GM19438 (cell line): ENCODE results near the gene BABAM2.

Experiments
- ATAC-seq: cut with Tn5 transposase; IDR thresholded peaks from one replicate; pipeline ENCODE4 v1.9.1; 2021; ENCODE audit warnings: low read depth; ENCODE audit not compliant: unreplicated experiment

Gene BABAM2

DNA sequence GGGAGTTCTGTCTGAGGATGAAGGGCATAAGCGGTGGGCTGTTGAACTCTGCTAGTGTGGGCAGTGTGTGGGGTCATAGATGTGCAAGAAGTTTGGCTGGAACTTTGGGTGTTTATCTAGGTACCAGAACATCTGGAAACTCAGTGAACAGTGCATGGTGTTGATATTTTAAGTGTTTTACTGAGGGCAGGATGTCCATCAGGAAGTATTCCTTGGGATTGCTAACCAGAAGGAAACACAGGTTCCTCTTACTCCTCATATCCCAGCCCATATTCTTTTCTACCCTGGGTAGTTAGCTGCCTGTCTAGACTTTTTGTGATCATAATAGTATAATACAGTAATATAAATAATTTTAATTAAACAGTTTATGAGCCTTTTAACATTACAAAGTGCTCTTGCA is 15.5 kb downstream of the BABAM2 start:
- no peak for ATAC-seq

DNA sequence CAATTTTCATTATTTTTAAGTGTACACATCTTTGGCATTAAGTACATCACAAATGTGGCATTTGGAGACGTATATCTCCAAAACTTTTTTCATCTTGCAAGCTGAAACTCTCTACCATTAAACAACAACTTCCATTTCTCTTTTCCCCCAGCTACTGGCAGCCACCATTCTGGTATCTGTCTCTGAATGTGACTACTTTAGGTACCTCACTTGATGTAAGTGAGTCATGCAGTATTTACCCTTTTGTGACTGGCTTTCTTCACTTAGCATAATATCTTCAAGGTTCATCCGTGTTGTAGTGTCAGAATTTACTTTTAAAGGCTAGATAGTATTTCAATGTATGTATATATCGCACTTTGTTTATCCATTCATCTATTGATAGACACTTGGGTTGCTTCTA is 17.0 kb downstream of the BABAM2 start:
- ATAC-seq = no peak

DNA sequence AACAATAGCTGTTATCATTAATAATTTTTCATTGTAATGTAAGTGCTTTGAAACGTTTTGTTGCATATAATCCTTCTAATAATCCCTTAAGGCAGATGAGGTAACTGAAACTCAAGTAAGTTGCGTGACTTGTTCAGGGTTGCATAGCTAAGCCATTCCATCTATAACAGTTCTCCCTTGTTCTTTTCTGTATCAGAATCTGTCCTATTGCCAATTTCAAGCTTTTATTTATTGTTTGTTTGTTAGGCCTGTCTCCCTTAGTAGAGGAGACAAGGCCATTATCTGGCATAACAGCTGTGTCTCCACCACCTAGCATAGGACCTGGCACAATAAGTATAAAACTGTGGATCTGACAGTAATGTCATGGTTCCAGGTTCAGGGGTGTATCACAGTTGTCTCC is 19.4 kb downstream of the BABAM2 start:
- ATAC-seq = no peak

DNA sequence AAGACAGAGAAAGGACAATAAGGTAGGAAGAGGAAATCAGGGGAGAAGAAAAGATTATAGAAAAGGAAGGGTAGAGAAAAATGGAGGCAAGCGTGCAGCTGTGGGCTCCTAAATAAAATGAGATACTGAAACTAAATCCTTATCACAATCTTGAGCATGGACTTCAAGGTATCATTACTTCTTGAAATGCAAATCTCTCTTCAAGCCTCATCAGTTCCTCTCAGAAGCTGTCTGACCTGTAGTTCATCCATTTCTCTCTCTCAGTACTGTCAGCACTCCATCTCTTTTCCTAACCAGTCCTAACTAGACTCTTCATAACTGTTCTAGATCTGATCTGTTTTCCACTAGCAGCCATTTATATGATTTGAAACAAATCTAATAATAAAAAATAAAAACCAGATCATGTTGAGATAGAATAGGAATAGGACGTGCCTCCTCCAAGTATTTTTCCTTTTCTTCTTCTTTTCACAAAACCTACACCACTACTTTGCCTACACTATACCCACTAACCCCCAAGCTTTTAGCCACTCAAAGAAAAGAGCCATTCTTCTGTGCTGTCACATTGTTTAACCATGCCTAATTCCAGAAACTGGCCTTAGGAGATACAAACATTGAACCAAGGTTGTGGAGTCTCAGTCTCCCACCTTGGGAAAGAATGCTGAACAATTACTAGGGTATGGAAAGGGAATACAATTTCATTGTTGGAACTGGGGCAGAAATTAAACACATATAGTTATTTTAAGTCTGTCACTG is 21.1 kb downstream of the BABAM2 start:
- ATAC-seq = no peak

DNA sequence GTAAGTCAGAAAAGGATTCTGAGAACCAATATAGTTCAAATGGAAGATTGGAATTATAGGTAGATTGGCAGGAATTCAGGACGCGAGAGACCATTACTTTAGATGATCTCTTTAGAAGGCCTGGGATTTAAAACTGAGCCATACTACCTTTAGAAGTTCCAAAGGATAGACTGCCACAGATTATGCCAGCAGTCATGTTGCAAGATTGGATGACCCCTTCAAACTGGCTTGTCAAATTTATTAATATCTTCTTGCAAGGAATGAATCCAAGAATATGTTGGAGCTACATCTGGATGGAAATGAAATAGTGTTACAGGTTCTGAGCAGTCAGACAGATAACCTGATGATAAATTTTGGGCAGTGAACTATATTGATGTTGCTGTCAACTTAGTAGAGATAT is 22.0 kb downstream of the BABAM2 start:
- no peak for ATAC-seq

DNA sequence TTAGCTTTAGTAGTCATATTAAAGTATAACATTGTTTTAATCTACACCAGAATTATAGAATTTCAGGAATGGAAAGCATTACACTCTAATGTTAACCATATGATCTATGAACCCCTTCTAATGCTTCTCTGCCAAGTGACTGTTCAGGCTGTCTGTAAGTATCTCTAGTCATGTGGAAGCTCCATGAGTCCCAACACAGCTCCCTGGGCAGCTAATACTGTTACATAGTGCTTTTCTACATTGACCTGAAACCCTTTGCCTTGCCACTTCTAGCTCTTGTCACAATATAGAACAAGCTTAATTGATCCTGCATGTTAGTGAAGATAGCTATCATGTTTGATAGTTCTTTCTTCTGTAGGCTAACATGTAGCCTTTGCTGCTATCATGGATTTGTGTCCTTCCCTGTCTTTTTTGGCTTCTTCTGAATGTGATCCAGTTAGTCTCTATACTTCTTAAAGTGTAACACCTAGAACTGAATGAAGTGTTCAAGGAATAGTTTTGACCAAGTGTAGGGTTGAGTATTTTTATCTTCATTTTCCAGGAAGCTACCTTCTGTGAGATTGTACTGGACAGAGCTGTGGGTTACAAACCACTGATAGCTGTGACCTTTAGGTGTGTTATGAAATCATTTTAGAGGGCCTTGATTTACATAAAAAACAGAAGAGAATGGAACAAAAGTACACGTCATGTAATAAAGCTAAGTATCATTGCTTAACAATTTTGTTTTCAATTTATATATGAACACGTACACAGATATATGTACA is 23.7 kb downstream of the BABAM2 start:
- ATAC-seq = no peak

DNA sequence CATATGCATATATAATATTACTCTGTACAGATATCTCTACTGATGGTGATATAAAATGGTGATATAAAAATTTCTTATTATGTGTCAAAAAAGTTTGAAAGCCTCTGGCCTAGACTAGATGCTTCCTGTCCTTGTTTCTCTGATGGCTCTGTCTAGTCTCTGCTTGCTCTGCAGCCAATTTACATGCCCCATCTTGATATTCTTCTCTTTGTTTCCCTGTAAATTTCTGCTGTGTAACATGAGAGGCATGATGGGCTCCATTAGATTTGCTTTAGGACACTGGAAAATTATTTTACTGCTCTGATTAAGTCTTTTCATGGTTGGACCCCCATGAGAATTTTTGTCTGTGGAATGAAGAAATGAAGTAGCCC is 24.3 kb downstream of the BABAM2 start:
- no peak for ATAC-seq

DNA sequence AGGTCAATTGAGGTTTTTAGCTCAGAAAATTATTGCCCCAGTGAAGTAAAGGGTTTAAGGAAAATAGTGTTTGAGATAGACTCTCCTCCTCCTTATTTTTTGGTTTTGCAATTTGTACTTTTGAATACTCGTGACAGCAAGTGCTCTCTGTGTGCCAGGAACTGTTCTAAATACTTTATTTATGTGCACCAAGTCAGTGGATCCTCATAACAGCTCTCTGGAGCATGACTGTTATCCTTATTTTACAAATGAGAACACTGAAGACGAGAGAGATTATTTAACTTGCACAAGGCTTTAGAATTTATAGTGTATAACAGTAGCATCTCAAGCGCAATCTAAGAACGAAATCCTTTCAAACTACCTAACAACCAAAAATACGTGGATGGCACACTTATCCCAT is 24.7 kb downstream of the BABAM2 start:
- no peak for ATAC-seq

DNA sequence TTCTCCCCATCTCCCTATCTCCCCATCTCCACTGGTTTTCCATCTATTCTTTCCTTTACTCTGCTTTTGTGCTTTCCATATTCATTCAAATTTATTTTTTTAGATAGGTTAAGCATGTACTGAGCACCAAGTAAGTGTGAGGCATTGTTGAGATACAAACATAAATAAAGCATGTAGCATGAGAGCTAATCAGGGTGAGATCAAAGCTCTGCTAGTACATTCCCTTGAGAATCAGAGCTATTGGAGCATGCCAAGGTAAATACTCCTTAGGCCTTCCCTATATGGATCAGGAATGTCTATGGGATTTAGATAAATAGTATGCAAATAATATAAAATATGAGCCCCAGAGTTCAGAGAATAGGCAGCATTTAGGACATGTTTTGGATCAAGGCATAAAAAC is 25.3 kb downstream of the BABAM2 start:
- no peak for ATAC-seq

DNA sequence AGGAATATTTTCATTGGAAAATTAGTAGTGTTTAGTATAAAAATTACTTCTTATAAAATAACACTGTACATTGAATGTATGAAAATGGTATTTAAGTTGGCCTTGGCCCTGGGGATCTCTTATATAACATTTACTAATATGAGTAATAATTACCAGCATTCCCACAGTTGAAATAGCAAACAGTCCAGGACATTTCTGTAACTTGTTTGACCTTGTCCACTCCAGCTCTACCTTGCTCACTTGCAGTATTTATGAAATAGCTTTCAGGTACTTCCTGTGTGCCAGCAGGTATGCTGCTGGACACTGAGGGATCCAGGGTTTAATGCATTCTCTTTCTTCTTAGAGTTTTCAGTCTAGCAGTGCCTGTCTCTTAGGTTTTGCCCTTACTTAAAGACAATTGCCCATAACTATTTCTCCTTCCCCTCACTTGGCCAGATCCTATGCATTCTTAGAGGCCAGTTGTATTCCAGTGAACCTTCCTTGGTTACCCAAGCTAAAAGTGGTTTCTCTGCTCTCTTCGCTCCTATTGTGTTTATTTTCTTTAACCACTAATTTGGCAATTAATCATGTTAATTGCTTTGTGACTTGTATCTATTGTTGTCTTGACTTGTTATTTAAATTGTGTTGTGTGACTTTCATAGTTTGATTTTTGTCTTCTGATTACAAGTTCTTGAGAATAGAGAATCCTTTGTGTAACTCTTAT is 25.9 kb downstream of the BABAM2 start:
- no peak for ATAC-seq

DNA sequence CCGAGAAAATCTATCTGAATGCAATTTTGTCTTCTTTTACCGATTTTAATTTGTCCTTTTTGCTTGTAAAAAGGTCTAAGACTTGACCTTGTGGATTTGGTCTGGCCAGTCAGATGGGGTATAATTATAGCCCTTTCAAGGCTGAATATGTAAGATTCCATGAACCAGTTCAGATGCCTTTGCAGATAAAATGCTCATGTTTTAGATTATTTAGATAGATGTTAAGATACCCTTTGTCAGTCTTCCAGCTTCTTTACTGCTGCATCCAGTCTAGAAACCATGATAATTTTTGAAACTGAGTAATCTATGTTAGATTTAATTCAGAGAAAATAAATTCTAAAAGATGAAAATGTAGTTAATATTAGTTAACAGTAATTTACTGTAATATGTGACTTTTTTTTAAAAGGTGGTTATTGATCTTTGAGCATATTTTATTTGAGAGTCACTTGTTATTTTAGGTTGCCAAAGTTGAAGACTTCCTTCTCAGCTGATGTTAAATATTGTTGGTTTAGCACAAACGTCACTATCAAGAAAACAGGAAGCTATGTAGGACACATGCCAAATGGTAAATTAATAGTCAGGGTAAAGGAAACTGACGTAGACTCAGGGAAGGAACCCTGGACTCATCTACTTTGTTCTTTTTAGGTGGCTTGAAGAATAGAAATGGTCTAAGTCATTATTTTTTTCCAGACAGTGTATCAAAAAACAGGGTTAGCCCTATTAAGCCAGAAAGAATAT is 29.8 kb downstream of the BABAM2 start:
- no peak for ATAC-seq

DNA sequence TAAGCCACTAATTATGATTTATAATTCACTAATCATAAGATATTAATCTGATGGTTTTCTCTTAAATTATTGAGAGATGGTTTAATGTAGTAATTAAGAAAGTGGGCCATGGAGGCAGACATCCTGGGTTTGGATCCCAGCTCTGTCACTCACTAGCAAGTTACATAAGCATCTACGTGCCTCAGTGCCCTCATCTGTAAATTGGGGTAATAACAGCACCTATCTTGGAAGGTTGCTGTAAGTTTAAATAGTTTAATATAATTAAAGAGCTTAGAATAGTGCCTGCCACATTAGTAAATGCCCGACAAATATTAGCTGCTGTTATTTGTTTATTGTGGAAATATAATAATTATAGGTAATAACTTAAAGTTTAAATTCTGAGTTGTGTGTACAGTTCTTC is 30.9 kb downstream of the BABAM2 start:
- no peak for ATAC-seq

DNA sequence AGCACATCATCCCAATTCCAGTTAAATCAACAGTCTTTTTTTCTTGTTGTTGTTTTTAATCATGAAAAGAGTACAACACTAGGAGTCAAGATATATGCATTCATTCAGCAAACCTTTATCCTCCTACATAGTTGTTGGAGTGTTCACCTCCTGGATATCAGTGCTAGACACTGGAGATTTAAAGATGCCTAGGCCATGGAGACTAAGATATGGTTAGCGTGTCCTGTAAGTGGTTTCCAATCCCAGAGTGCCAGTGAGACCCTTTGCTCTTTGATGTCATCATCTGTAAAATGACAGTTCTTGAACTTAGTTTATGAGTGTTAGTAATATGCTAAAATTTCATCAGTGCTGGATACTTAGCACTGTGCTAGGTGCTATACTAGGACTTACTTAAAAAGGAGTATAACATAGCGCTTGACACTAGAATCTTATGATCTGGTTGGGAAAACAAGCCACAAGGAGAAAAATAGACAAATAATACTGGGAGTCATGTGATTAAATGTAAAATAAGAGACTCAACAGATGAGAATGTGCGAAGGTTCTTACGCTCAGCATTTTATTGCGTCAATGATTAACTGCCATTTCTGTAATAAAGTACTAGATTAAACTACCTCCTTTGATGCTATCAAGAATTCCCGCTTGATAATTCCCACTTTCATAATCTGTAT is 31.5 kb downstream of the BABAM2 start:
- no peak for ATAC-seq

DNA sequence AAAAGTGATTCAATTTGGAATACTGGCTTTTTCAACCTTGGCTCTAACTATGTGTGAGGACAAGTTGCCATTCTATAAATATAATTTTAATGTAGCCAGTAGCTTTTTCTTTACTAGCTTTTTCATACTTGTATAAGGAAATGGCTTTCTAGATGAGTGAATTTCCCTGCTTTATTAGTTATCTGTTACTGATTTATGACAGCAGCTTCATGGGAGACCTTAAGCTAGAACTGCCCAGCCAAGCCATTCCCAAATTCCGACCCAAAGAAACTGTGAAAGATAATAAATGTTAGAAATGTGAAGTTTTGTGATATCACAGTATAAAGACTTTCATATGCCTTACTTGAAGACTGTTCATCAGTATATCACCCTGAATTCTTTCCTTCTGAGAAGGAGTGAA is 32.3 kb downstream of the BABAM2 start:
- no peak for ATAC-seq

DNA sequence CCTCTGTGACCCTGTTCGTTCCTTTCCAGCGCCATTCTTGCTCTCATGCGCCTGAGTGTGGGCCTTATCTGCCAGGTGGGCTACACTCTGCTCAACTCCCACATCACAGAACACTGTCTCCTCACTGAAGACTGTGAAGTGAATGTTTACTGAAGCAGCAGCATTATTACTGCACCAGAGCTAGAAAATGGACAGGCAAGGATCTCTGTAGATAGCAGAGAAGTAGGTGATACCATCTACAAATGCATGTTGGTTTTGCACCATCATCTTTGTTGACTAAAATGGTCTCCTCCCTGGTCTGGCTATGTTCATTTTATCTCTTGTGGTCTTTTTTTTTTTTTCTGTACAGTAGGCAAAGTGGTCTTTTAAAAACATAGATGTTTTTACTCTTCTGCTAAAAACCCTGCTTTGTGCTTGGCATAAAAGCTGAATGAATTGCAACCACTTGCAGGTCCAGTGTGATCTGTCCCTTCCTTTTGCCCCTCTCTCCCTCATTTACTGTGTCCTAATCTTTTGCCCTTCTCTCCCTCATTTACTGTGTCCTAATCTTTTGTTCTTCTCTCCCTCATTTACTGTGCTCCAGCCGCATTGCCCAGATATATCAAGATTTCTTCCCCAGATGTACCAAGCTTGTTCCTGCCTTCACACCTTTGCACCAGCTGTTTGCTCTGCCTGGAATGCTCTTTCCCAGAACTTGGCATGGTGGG is 35.4 kb downstream of the BABAM2 start:
- no peak for ATAC-seq

DNA sequence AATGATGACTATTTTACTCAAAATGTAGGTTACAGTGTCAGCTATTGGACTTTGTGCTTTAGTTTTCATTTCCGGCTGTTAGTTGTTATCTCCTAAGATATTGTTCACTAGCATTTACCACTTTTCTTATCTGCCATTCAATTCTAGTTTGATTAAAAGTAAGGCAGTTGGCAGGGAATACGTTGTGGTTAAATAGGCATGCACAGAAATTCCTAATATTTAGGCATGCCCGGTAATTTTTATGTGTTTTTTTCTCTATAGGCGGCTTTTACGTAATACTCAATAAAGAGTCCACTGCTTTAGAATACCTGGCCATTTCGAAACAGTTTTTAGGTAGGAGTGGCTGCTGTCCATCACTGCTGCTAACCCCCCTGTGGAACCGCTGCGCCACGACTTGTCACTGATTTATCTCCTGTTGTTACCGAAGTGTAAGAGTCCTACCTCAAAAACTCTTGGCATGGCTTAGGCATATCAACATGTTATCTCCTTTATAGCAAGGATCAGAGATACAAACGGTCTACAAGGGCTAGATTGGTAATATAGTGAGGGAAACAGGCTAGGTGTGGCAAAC is 39.5 kb downstream of the BABAM2 start:
- no peak for ATAC-seq

DNA sequence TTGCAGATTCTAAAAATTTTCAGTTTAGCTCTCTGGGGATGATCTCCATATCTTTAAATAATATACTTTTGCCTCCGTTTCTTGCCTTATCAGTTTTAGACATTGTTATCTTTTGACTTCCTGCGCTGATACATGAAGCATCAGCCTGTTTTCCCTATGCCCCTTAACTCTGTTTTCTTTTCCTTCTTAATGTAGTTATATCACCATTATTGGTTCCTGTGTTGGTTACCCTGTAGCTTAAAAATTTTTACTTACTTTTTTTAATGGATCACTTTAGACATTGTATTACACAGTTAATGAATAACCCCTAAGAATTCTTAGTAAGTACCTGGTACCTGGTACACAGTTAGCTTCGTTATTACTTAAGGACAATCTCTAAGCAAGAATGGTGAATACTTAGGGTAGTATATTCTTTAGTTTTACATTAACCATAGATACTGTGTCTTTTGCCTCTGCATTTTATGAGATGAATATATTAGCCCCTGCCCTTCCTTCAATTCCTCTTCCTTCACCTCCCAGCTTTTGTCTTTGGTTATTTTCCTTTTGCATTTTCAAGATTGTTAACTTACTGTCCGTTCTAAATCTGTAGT is 40.9 kb downstream of the BABAM2 start:
- no peak for ATAC-seq

DNA sequence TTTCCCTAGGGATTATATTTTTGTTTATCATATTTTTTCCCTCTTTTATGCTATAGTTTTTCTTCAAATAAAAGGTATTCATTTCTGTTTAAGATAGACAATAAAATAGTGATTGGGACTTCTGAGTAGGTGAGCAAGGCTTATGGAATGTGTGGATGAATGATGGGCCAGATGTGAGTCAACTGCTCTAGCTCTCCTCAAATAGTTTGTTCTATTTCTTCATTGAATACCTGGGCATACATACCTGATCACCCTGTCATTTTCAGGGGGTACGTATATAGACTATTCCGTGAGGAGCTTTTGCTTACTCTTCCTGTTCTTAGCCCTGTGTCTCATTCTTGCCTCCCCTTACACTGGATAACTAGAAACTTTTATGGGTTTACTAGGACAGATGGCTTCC is 41.9 kb downstream of the BABAM2 start:
- ATAC-seq = no peak

DNA sequence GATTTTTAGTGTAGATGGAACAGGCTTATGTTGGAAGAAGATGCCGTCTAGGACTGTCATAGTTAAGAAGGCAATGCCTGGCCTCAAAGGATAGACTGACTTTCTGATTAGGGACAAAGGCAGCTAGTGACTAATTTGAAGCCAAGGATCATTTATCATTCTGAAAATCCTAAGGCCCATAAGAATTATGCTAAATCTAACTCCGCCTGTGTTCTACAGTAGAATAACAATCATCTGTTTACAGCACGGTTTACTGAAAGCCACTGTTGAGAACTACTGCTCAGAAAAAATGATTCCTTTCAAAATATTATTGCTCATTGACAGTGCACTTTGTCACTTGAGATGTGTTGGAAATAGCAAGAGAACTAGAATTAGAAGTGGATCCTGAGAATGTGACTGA is 44.5 kb downstream of the BABAM2 start:
- no peak for ATAC-seq
